Omental fat pad (tissue), 4 donors: Measurements from ENCODE around the gene PFKFB1. TPM values are rescaled to one million over a fixed set of nuclear protein-coding genes. Genes with fewer than 3 reads are reported as not detected.

Experiments
- ATAC-seq: fragments of 150-250 bp; one replicate; pipeline ENCODE4 v1.9.1; 2016; ENCODE audit warnings: mild to moderate bottlenecking, moderate library complexity; ENCODE audit not compliant: low FRiP score
- DNase-seq: peaks from one replicate; pipeline ENCODE4 v3.0.0-alpha.2; 2019; ENCODE audit warnings: low spot score
- total RNA-seq, 4 donors: library from RNA; depleted of rRNA; stranded (reverse); fragments of >200 nt; gene quantifications; one replicate each; pipeline ENCODE4 v1.1.0, GENCODE V29; 2016
- TF ChIP-seq, protein P1 (sequence below), 3 donors: fragments of 450-650 bp; IDR thresholded peaks; one replicate each; pipeline ENCODE4 v1.5.1; 2016 to 2017; ENCODE audit warnings: antibody characterized with exemption in 3 of 3, mild to moderate bottlenecking in 3 of 3, moderate library complexity in 2 of 3

The PFKFB1 gene
- total RNA-seq, 4 donors from 2014 or later = 10.4 to 23.8 (median 14.2) TPM

- TF ChIP-seq, protein P1, sequence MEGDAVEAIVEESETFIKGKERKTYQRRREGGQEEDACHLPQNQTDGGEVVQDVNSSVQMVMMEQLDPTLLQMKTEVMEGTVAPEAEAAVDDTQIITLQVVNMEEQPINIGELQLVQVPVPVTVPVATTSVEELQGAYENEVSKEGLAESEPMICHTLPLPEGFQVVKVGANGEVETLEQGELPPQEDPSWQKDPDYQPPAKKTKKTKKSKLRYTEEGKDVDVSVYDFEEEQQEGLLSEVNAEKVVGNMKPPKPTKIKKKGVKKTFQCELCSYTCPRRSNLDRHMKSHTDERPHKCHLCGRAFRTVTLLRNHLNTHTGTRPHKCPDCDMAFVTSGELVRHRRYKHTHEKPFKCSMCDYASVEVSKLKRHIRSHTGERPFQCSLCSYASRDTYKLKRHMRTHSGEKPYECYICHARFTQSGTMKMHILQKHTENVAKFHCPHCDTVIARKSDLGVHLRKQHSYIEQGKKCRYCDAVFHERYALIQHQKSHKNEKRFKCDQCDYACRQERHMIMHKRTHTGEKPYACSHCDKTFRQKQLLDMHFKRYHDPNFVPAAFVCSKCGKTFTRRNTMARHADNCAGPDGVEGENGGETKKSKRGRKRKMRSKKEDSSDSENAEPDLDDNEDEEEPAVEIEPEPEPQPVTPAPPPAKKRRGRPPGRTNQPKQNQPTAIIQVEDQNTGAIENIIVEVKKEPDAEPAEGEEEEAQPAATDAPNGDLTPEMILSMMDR (IDR thresholded peaks at IDR 0.05) = no peak
- DNase-seq (no peak), ATAC-seq (peak; percentile 67)
These were observed 13.7 kb upstream of the PFKFB1 start for GRCh38 chrX:55007656-55008055.

- ATAC-seq = no peak
- no peak for DNase-seq
- TF ChIP-seq, protein P1 (IDR thresholded peaks at IDR 0.05) = no peak
These were observed 13.0 kb upstream of the PFKFB1 start for GRCh38 chrX:55006827-55007621.

DNA sequence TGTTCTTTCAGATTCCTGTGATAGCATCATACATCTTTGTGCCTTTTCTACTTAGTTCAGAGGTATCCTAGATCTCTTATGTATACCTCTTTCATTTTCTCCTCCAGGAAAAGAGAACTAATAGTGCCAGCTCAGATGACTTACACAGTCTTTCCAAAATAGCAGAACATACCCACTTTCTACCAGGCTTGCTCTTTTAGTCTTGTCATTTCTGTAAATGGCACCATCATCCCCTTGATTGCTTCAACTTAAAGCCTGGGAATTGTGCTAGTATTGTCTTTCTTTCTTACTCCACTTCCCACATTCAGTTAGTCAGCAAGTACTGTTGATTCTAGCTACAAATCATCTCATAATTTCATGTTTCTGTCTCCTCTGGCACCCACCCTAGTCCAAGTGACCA lies 11.3 kb upstream of the PFKFB1 start:
- ATAC-seq = no peak
- DNase-seq = no peak
- TF ChIP-seq, protein P1 (IDR thresholded peaks at IDR 0.05) = no peak

DNA sequence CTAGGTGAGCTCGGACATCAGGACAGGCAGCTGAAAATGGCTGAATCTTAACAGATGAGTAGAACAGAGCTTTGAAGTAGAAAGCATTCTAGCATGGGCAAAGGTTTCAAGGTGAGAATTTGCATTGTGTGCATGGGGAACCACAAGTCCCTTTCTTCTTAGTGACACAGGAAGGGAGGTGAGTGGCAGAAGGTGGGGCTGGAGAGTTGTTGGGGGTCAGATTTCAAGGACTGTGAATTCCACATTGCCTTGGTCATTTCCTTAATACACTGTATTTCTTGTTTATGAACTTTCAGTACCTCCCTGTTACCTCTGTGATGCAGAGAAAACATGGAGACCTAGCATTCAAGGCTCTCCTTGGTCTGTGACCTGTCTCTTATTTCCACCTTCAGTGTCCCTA lies 10.2 kb upstream of the PFKFB1 start:
- DNase-seq (no peak), ATAC-seq (no peak)
- TF ChIP-seq, protein P1 (IDR thresholded peaks at IDR 0.05) = no peak

GRCh38 chrX:54999717-55000598 lies 6.0 kb upstream of the PFKFB1 start, which contains the start of gene APEX2:
APEX2 (plus strand) TSS chrX:55000363; CDS start chrX:55000423, 60 bp downstream.
- ATAC-seq (peak; percentile 95), DNase-seq (peak; percentile 46)
- TF ChIP-seq, protein P1 (IDR thresholded peaks at IDR 0.05) = no peak

- TF ChIP-seq, protein P1 (IDR thresholded peaks at IDR 0.05) = no peak
- ATAC-seq = no peak
These were observed 1.6 kb upstream of the PFKFB1 start for GRCh38 chrX:54995621-54996020.

More at GRCh38 chrX:54995621-54996020, 1.6 kb upstream of the PFKFB1 start:
- no peak for DNase-seq
